ENCODE results near the gene MEGF8. TPM values are rescaled to one million over a fixed set of nuclear protein-coding genes. Genes with fewer than 3 reads are reported as not detected.

The MEGF8 gene
- total and polyA plus RNA-seq, 10 of the 15 experiments (the other 5 are each of a cell fraction or from before 2014, with no cell fraction given) = 0.43 to 12.8 (median 2.7) TPM

GRCh38 chr19:42356686-42357085 is 31.3 kb downstream of the MEGF8 start:
- H3K9ac ChIP-seq (ENCODE audit: control insufficient read depth, insufficient read depth, low read length) = no peak overlapping the region
- BruUV-seq (replicated peaks) = no TSS peak
- H3K36me3 ChIP-seq (ENCODE audit: control insufficient read depth in 2 of 2, insufficient read depth in 2 of 2, low read length in 1 of 2) = no peaks in the 10 kb centered on the region; a peak in 2 of 4 replicates
- RAD21 ChIA-PET (ENCODE audit: unreplicated experiment) = no interaction called here
- H3K4me1 ChIP-seq (ENCODE audit: control insufficient read depth, insufficient read depth, low read length) = no peaks in the 10 kb centered on the region
- WGBS (ENCODE audit: insufficient coverage, insufficient replicate concordance, low lambda C conversion rate, missing lambda C conversion rate) = 97% methylated on average over 15 of the region's 15 CpGs
- no peak overlapping the region for H3K4me3 ChIP-seq
- no peak overlapping the region for H3K4me2 ChIP-seq (ENCODE audit: control insufficient read depth, insufficient read depth)
- no peak for DNase-seq (ENCODE audit: low read depth, low spot score)
- no peaks in the 10 kb centered on the region for H3K79me2 ChIP-seq (ENCODE audit: control insufficient read depth, insufficient read depth, low read length)
- no peak for ATAC-seq
- H2AFZ ChIP-seq (ENCODE audit: control insufficient read depth, low read depth, low read length) = no peak overlapping the region
- H3K27me3 ChIP-seq (replicated peaks in 1 of 2; ENCODE audit: control insufficient read depth in 2 of 2, insufficient read depth in 2 of 2, low read length in 1 of 2) = no peaks in the 10 kb centered on the region
- FAIRE-seq = no peak
- no peak overlapping the region for H3K27ac ChIP-seq (ENCODE audit: control insufficient read depth, insufficient read depth)
- intact Hi-C loops (cut with micrococcal nuclease; ENCODE audit: unreplicated experiment) = no loop called here
- SMC1A ChIA-PET (ENCODE audit: uncharacterized antibody, unreplicated experiment) = no interaction called here
- no peaks in the 10 kb centered on the region for H4K20me1 ChIP-seq (ENCODE audit: control insufficient read depth, insufficient read depth)
- in situ Hi-C loops (cut with MboI) = no loop called here
- H3K9me3 ChIP-seq (replicated peaks; ENCODE audit: control insufficient read depth, insufficient read depth, low read length) = no peaks in the 10 kb centered on the region
- CTCF ChIA-PET = interaction anchor here (1.1 kb wide), 1 partner anchor 13 kb away, joined by 3 read pairs; no protein-coding TSS in a partner anchor
- POLR2A ChIA-PET = no interaction called here
- TF ChIP-seq YY1 (IDR thresholded peaks at IDR 0.05; ENCODE audit: low read depth, low read length) (no peak), ZZZ3 (IDR thresholded peaks at IDR 0.05; ENCODE audit: control insufficient read depth, insufficient read length, low read depth) (no peak)

GRCh38 chr19:42357290-42357689 is 31.9 kb downstream of the MEGF8 start:
- in situ Hi-C loops (cut with MboI) (no loop called here), intact Hi-C loops (cut with micrococcal nuclease; ENCODE audit: unreplicated experiment) (no loop called here)
- TF ChIP-seq USF2 (IDR thresholded peaks at IDR 0.05; ENCODE audit: borderline replicate concordance, low read depth, low read length) (no peak), JUND (IDR thresholded peaks at IDR 0.05; ENCODE audit: low read depth, low read length) (no peak), IKZF1 (conservative IDR thresholded peaks at IDR 0.05) (no peak), YY1 (IDR thresholded peaks at IDR 0.05; ENCODE audit: low read depth, low read length) (no peak), HCFC1 (IDR thresholded peaks at IDR 0.05; ENCODE audit: low read length) (no peak), EED (IDR thresholded peaks at IDR 0.05; ENCODE audit: low read depth) (no peak), HDAC2 (IDR thresholded peaks at IDR 0.05) (no peak)
- ChIA-PET CTCF (interaction anchor here (0.6 kb wide), 1 partner anchor 130 kb away, joined by 3 read pairs; no protein-coding TSS in a partner anchor), POLR2A (no interaction called here), RAD21 (ENCODE audit: unreplicated experiment) (no interaction called here), SMC1A (ENCODE audit: uncharacterized antibody, unreplicated experiment) (no interaction called here)
- Histone ChIP-seq H2AFZ (ENCODE audit: control insufficient read depth, low read depth, low read length) (no peak overlapping the region), H3K36me3 (ENCODE audit: control insufficient read depth in 2 of 2, insufficient read depth in 2 of 2, low read length in 1 of 2) (no peaks in the 10 kb centered on the region; a peak in 2 of 4 replicates), H3K27ac (ENCODE audit: control insufficient read depth, insufficient read depth) (no peak overlapping the region), H3K27me3 (replicated peaks in 1 of 2; ENCODE audit: control insufficient read depth in 2 of 2, insufficient read depth in 2 of 2, low read length in 1 of 2) (no peaks in the 10 kb centered on the region), H3K79me2 (ENCODE audit: control insufficient read depth, insufficient read depth, low read length) (no peaks in the 10 kb centered on the region), H3K4me1 (ENCODE audit: control insufficient read depth, insufficient read depth, low read length) (no peaks in the 10 kb centered on the region), H3K9ac (ENCODE audit: control insufficient read depth, insufficient read depth, low read length) (no peak overlapping the region), H3K4me3 (no peak overlapping the region), H3K4me2 (ENCODE audit: control insufficient read depth, insufficient read depth) (no peak overlapping the region), H4K20me1 (ENCODE audit: control insufficient read depth, insufficient read depth) (no peaks in the 10 kb centered on the region), H3K9me3 (replicated peaks; ENCODE audit: control insufficient read depth, insufficient read depth, low read length) (no peaks in the 10 kb centered on the region)
- WGBS (ENCODE audit: insufficient coverage, insufficient replicate concordance, low lambda C conversion rate, missing lambda C conversion rate) = 81% methylated on average over 12 of the region's 12 CpGs
- no TSS peak for BruUV-seq (replicated peaks)
- ATAC-seq (no peak), DNase-seq (ENCODE audit: low read depth, low spot score) (no peak), FAIRE-seq (no peak)

Measured in GM12878 (cell line).